GM18907 (cell line): ENCODE results near the gene MRPS27.

Source experiments
- ATAC-seq: cut with Tn5 transposase; IDR thresholded peaks from one replicate; pipeline ENCODE4 v1.9.1; 2021; ENCODE audit warnings: mild to moderate bottlenecking, moderate library complexity; ENCODE audit not compliant: unreplicated experiment

MRPS27 gene

DNA sequence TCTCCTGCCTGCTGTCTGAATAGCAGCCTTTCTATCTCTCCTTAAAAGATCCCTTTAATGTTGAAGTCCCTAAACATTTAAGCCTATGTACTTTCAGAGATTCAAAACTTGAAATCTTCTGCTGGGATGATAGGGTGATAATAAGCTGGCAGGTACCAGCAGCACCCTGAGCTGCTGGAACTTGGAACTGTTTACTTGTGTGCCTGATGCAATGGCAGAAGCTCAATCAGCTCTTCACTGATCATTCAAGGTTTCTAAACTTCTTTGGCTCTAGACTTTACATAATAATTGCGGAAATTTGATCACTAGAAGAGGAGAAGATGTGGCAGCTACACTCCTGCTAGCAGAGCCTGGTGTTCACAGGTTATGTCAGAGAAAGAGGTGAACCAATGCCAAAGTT lies 27.6 kb downstream of the MRPS27 start:
- ATAC-seq = no peak

DNA sequence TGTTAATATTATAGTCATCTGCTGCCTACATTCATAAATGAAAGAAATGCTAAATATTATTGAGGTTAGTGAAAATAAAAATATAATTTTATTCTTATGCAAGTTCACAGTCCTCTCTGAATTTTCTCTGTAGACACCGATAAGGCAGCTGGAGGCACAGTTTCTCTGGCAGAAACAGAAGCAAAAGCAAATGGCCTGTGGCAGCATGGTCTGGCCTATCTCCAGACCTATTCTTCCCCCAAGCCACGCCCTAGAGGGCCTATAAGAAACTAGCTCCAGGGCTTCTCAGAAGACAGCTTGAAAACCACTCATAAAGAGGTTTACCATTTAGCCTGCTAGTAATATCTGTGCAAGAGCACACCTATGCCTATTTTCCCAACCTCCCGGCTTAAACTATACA lies 28.4 kb downstream of the MRPS27 start:
- no peak for ATAC-seq

DNA sequence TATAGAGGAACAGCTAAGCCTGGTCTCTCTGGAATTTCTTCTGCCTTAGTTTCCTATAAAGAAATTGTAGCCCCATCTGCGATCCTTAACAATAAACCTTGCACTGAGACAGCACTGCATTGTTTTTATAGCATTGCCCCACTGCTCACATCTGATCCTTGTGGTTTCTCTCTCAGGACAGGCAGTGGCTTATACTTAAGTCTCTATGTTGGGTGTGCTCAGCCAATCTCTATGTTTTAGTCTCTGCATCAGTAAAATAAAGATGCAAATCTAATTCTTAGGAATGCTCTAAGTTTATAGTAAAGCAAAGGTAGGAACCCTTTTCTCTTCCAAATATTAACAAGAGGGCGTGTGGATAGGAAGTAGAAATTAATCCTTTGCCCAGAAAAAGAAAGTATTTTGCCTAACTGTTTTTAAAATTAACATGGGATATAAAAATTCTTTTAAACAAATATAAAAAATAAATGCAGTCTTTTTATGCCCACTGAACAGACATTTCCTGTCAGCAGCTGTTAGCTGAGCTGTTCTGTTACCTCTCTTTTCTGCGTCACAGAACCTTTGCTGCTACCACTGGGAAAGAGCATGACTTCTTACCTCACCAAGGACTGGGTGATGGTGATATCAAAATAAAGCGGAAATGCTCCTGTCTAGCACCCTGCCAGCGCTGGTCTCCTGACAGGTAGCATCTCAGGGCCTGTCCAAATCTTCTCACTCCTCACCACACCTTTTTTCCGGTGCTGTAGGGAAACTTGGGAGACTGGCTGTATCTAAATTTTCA lies 29.5 kb downstream of the MRPS27 start:
- ATAC-seq = no peak

DNA sequence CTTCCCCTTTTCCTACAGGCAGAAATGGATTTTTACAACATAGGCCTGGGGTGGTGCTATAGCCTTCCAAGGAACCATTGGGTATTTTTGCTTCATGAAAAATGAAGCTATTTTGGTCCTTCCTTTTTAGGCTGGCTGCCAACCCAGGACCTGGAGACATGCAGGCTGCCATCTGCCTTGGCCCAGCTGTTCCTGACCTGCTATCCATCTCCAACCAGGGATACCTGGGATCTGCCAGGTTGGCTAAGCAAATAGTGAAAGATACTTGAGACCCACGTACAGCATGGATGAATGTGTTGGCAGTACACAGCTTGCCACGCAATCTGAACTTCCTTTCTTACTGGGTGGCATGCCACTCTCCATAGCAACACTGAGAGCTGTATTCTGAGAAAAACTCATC lies 31.1 kb downstream of the MRPS27 start:
- no peak for ATAC-seq

DNA sequence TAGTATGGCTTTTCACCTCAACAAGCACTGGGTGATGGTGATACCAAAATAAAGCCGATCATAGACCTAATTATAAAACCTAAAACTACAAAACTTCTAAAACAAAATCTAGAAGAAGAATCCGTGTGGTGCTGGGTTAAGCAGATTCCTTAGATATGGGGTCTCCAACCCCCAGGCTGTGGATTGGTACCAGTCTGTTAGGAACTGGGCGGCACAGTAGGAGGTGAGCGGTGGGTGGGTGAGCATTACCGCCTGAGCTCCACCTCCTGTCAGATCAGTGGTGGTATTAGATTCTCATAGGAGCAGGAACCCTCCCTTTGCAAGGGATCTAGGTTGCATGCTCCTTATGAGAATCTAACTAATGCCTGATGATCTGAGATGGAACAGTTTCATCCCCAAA lies 33.2 kb downstream of the MRPS27 start:
- no peak for ATAC-seq

DNA sequence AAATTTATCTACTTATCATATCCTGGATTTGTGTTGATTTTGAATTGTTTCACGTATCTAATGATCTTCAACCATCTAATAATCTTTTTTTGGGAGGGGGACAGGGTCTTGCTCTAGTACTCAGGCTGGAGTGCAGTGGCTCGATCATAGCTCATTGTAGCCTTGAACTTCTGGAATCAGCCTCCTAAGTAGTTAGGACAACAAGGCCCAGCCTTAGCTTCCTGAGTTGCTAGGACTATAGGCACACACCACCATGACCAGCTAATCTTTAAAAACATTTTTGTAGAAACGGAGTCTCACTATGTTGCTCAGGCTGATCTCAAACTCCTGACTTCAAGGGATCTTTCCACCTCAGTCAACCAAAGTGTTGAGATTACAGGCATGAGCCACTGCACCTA lies 34.6 kb downstream of the MRPS27 start:
- no peak for ATAC-seq

DNA sequence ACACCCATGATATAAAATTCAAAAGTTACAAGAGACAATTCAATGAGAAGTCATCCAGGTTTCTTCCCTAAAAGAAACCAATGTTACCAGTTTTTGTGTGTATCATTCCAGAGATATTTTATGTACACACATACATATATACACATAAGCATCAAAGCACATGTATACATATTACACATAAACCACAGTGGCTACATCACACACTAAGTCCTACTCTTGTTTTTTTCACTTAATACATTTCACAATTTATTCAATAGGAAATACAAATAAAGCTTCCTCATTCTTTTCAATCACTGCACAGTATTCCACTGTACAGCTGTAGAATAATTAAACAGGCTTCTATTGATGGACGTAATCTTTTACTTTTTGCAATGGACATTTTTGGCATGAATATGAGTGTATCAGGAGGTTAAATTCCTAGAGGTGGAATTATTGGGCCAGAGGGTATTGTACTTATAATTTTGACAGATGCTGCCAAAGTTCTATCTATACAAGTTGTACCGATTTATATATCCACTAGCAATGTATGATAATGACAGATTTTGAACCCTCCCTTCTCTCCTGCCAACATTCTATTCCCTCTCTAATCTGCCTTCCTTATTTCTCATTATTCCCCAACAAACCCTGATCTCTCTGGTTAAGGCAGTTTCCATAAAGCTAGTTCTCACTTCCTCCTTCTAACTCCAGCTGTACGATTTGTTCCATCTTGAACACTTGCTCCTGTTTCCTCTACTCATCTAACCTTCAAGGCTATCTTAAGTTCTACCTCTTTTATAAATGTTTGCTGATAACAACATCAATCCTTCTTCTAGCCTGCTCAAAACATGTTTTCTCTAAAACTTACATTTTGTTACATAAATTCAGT lies 35.2 kb downstream of the MRPS27 start:
- no peak for ATAC-seq

DNA sequence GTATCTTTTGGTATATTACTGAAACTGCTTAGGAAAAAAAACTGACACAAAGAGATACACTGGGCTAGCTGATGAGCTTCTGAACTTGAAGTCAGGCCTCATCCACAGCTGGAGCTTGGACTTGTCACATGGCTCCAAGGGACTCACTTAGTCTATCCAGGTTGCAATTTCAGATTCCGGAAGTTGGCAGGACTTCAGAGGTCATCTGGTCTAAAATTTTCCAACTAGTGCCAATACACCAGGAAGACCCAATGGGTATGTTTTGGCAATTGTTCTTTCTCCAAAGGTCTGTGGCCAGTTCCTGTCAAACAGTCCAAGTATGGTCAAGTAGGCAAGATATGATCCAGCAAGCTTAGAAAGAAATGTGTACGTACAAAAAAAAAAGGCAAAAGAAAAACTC lies 36.7 kb downstream of the MRPS27 start:
- no peak for ATAC-seq

DNA sequence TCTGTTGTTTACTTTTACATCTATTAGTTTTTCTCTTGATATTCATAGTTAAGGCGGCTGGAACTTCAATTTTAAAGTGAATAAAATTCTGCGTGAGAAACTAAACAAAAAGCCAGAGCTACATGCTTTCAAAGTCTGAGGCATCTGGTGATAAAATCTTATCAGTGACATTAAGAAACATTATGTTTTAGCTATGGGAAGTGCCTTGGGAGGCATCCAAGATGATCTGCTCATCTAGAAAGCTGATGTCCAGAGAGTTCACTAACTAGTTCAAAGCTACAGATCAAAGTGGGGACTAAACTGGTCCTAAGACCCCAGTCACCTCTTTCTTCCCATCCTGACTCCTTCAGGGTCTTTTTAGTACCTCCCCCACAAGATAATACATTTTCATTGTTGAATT lies 37.2 kb downstream of the MRPS27 start:
- ATAC-seq = no peak

DNA sequence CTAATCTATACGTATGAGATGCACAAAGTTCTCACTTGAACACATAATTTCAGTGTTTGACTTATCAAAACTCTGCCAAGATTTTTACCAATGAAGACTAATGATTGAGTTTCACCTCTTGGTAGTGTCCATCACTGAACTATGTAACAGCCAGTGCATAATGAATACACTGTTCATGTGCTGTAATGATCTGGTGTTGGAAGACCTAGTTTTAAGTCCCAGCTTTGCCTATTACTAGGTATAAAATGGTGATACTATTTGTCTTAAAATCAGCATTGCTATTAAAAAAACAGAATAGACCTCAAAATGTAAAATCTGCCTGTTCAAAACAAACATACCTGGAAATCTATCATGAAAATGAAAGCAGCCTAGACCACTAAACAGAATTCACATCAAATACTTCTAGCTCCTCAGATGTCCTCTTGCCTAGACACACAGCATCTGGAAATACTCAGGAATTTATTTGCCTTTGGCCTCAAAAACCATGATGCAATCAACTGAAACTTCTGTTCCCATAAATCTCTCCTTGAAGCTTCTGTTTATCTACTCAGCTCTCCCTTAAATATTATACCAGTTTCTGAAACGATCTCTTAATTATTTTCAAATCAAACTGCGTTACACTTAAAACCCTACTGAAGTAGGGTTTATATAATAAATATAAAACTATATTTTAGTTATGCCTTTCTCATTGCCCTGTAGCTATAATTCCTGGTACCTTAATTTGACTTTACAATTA lies 38.1 kb downstream of the MRPS27 start:
- ATAC-seq = no peak

DNA sequence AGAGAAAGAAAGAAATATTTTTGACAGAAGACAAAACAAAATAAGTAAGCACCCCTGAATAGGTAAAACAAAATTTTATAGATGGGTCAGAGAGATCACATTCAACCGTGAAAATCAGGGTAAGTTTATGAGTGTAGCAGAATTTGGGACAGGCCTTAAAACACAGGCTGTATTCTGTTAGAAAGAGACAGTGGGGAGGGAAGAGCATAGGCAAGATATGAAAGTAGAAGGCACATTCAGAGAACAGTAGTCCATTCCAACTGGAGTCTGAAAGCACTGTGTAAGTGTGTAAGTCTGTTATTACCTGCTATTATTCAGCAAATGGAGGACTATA lies 38.6 kb downstream of the MRPS27 start:
- no peak for ATAC-seq

DNA sequence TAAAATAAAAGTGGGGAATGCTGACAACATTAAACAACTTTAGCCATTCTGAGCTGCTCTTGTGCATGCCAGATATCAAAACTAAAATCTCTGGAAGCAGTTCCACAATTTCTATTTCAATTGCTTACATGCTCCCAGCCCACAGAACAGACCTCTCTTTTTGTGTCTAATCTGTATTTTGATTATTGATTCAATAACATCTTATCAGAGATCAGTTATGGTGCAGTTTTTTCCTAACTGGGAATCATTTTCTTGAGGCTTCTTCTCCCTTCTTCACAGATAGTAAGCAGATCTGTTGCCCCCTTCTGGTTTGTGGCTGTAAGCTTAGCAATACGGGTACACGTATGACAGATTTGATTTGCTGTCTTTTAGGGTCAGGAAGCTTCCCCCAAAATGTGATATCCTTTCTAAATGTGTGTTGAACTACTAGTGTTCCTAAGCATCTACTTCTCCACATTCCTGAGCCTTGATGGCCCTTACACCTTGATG lies 39.4 kb downstream of the MRPS27 start:
- ATAC-seq = no peak

DNA sequence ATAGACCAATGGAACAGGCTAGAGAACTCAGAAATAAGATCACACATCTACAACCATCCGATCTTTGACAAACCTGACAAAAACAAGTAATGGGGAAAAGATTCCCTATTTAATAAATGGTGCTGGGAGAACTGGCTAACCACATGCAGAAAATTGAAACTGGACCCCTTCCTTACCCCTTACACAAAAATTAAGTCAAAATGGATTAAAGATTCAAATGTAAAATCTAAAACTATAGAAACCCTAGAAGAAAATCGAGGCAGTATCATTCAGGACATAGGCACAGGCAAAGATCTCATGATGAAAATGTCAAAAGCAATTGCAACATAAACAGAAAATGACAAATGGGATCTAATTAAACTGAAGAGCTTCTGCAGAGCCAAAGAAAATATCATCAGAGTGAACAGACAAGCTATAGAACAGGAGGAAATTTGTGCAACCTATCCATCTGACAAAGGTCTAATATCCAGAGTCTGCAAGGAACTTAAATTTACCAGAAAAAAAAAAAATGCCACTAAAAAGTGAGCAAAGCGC lies 43.8 kb downstream of the MRPS27 start:
- no peak for ATAC-seq

DNA sequence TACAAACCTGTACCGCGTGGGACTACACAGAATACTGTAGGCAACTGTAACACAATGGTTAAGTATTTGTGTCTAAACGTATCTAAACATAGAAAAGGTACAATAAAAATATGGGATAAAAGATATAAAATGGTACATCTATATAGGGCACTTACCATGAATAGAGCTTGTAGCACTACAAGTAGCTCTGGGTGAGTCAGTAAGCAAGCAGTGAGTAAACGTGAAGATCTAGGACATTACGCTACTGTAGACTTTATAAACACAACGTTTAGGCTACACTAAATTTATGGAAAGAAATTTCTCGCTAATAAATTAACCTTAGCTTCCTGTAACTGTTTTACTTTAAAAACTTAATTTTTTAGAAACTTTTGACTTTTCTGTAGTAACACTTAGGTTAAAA lies 46.5 kb downstream of the MRPS27 start:
- no peak for ATAC-seq

DNA sequence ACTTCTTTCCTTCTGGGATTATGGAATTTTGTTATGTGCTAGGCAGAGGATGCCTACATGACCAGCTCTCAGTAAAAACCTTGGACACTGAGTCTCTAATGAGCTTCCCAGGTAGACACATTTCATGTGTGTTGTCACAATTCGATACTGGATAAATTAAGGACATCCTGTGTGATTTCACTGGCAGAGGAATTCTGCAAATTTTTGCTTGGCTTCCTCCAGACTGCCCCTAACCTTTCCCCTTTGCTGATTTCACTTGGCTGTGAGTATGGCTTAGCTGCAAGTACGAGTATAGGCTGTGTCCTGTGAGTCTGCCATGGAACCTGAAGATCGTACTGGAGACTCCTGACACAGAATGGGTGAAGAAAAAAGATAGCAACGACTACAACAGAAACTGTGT lies 47.6 kb downstream of the MRPS27 start:
- no peak for ATAC-seq

DNA sequence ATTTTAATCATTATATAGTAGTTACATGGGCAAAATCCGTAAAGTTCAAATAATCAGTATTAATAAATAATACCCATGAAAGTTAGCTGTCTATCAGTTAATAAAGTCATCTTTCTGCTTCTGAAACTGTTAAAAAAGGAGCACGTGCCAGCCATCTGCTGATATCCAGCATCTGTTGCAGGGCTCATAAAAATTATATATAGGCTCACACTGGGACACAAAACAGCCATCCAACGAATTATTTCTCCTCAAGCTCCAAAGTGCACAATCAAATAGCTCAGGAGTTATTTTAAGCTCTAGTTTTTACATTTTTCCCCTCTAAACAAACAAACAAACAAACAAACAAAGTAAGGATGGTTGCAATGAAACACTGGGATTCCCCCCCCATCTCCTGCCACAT lies 48.3 kb downstream of the MRPS27 start:
- ATAC-seq = no peak

DNA sequence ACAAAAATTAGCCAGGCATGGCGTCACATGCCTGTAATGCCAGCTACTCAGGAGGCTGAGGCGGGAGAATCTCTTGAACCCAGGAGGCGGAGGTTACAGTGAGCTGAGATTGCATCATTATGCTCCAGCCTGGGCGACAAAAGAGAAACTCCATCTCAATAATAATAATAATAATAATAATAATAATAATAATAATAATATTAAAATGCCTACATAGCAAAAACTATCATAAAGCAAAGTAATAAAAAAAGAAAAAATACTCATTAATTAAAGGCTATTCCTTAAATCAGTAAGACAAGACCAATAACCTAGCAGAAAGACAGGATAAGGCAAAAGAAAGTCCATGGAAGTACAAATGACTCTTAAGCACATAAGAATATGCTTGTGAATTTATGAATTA lies 50.0 kb downstream of the MRPS27 start:
- ATAC-seq = no peak

DNA sequence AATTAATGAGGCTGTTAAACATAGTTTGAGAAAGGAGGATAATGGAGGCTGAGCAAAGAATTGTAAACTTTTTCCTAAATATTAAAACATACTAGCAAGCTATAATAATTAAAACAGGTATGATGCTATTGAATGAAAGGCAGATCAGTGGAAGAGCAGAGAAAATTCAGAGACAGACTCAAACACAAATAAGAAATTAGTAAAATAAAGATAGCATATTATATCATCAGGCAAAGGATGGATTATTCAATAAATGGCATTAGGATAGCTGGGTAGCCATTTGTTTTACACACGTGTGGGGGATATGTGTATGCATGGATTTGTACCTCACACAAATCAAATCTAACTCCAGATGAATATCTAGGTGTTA lies 50.6 kb downstream of the MRPS27 start:
- no peak for ATAC-seq

DNA sequence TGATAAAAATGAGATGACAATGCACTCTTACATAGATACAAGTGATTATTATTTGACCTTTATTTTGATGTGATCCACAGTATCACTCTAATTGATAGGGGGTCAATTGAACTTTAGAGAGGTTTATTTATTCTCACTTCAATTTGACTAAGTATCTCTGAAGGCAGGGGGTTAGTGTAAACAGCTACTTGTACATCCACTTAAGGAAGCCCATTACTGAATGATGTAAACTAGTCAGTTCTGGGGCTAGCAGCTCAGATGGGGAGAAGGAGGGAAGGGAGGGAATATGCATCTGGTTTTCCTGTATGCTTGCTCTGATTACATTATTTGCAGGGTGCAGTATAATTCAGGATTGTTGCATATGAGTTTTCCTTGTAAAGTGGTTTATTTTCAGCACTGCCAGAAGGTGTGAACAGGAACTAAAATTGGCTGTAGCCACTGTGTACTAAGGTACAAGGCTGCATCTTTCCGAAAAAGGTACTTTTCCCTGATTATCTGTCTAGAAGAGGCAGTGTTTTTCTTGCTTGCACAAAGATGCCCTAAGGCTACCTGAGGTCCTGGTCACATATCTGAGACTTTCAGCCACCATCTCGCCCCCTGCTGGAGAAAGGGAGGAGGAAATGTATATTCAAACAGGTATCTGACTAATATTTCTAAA lies 51.2 kb downstream of the MRPS27 start:
- ATAC-seq = no peak

DNA sequence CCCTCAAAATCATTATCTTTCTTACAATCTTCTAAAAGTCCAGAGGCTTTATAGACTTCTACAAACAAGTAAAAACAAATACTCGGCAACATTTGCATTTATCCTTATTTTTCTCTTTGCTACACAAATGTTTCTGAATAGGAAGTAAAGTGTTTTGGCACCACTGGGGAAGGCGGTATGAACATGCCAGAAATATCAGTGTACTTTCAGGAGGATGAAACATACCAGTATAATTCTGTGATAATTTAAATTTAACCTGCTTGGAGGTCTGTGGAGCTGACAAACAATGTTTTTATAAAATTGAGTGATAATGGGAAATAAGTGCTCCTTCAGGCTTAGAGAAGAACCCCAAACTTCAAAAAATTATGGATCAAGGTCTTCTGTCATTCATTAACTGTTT lies 51.8 kb downstream of the MRPS27 start:
- no peak for ATAC-seq

DNA sequence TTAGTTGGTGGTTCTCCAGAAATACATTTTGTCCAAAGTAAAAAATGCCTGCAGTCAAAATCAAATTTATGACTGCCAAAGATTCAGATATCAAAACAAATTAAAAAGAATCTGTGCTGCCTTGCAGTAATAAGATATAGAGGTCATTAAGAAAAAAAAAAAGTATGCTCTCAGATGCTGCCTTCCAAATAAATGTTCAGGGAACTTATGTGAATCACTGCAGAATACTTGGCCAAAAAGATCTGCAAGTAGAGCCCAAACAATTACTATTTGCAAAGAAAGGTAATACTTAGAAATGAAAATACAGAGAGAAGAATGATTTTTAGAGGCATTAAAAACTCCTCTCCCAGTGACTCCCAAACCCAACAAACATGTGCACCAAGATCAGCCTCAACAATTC lies 52.4 kb downstream of the MRPS27 start:
- ATAC-seq = no peak
